Skeletal muscle satellite cell (primary cell): ENCODE data around the gene VTI1A.

Experiments
- H3K27me3 ChIP-seq: 2 replicates; pipeline ENCODE4 v1.7.0; 2013; ENCODE audit warnings: low read length; ENCODE audit not compliant: control insufficient read depth, insufficient read depth
- H3K36me3 ChIP-seq: 2 replicates; pipeline ENCODE4 v1.7.0; 2013; ENCODE audit warnings: mild to moderate bottlenecking, control low read depth, low read length; ENCODE audit not compliant: insufficient read depth
- H3K4me1 ChIP-seq: 2 replicates; pipeline ENCODE4 v1.7.0; 2013; ENCODE audit warnings: low read length; ENCODE audit not compliant: control insufficient read depth, insufficient read depth
- H3K4me2 ChIP-seq: 2 replicates; pipeline ENCODE4 v1.7.0; 2013; ENCODE audit warnings: mild to moderate bottlenecking, low read length
- H3K4me3 ChIP-seq: 2 replicates; pipeline ENCODE4 v1.7.0; 2013; ENCODE audit warnings: low read length
- H3K9ac ChIP-seq: 2 replicates; pipeline ENCODE4 v1.7.0; 2013; ENCODE audit warnings: mild to moderate bottlenecking, low read depth, low read length, moderate library complexity
- H3K9me3 ChIP-seq: replicated peaks from 2 replicates; pipeline ENCODE4 v1.7.0; 2013; ENCODE audit warnings: mild to moderate bottlenecking, control low read depth, low read length

Gene VTI1A

DNA sequence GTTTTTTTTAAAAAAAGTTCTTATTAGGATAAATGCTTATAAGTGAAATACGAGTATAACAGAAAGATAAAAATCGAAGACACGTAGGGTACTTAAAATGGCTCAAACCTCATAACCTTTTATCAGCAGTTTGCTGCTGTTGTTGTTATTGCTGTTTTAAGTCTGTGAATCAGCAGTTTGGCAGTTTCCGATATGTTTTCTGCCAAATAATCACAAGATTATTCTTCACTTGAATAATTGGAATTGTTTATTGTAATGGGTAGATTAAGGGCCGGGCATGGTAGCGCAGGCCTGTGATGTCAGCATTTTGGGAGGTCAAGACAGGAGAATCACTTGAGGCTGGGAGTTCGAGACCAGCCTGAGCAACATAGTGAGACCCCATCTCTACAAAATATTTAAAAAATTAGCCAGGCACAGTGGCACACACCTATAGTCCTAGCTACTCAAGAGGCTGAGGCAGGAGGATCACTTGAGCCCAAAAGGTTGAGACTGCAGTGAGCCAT lies 177.6 kb downstream of the VTI1A start:
- Histone ChIP-seq H3K9ac (no peak overlapping the region), H3K4me3 (no peak overlapping the region), H3K4me2 (no peak overlapping the region), H3K36me3 (no peaks in the 10 kb centered on the region), H3K4me1 (peaks cover 6% of the 10 kb centered on the region), H3K27me3 (no peaks in the 10 kb centered on the region), H3K9me3 (no peaks in the 10 kb centered on the region)

DNA sequence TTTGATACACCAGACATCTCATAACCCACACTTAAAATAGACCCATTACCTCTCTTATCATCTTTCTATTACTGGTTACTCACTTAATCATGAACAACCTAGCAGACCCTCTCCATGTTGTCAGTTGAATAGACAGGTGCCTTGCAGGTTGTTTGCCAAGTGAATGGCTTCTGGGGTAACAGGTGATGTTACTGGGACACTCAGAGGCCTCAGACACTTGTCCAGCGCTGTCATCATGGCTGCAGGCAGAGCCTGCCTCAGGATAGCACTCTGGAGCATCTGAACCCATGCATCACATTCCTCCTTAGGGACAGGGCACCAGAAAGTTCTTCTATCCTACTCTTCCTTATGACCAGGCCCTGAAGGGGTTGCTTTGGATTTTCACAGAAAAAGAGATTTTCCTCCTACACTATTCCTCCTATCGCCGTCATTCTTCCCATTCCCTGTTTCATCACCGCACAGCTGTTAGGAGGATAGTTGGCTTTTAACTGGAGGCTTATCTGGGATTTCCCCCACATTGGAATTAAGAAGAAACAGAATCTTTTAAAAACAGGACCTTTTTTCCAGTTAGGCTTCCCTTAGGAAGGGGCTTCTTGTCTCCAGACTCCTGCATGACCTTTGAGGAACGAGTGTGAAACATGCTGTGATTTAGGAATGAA lies 182.1 kb downstream of the VTI1A start:
- H3K4me1 ChIP-seq = peaks cover 9% of the 10 kb centered on the region
- H3K27me3 ChIP-seq = no peaks in the 10 kb centered on the region
- H3K4me2 ChIP-seq = no peak overlapping the region
- no peak overlapping the region for H3K9ac ChIP-seq
- no peak overlapping the region for H3K4me3 ChIP-seq
- H3K9me3 ChIP-seq = no peaks in the 10 kb centered on the region
- no peaks in the 10 kb centered on the region for H3K36me3 ChIP-seq

DNA sequence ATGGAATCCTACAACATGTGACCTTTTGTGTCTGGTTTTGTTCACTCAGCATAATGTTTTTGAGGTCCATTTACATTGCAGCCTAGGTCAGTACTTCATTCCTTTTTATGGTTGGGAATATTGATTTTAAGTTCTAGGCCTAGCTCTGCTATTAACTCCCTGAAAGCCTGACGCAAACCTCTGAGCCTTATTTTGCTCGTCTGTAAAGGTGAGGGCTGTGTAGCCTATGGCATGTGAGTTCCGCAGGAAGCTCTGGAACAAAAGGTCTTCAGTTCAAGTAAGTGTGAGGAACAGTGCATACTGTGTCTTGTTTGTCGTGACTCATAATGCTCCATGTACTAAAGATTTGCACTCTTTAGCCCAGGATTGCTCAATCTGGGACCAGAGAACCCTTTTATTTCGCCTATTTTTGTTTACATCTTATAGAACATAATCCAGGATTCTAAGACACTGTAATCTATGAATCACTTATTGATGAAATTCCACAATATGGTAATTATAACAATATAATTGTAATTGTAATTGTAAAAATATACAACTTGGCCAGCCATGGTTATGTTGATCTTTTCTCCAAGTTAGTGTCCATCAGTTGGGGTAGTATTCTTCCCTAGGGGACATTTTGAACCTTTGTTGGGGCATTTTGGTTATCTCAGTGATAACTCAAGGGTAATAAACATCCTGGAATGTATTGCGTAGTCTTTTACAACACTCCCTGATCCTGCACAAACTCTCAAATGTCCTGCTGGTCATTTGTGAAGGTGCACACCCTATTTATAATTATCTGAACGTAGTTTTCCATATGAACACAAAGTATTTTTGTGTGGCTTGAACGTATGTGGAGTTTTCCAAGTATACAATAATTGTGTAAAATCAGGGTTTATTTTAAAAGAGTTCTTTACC lies 184.7 kb downstream of the VTI1A start:
- H3K4me3 ChIP-seq = no peak overlapping the region
- H3K9ac ChIP-seq = no peak overlapping the region
- no peaks in the 10 kb centered on the region for H3K27me3 ChIP-seq
- H3K36me3 ChIP-seq = no peaks in the 10 kb centered on the region
- H3K9me3 ChIP-seq = no peaks in the 10 kb centered on the region
- H3K4me1 ChIP-seq = peaks cover 11% of the 10 kb centered on the region
- no peak overlapping the region for H3K4me2 ChIP-seq

DNA sequence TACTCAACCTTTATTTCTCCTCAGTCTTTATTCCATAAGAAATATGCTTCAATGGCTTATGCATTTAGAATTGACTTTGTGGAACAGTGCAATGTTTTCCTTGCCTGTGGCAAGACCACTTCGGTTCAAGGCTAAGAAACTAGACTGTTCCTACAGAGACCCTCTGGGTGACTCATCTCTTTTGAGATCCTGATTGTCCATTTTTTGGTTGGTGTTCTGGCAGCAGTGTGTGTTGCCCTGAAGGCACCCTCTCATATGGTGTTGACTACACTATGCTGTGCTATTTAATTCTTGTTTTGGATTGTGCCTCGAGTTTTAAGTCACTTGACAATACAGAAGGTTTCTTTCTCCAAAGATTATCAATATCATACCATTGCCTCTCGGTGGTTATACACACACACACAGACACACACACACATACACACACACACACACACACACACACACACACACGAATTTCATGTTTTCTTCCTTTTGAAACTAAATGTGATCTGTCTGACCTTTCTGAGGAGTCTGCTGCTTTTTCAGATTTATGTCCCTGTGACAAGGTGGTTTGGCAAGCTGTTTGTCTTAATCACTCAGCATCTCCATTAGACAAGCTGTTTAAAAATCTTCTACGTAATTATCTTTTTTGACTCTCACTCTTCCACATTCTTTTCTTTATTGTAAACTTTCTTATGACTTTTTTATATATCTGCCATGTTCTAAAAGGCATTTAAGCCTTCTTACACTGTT lies 187.2 kb downstream of the VTI1A start:
- Histone ChIP-seq H3K4me1 (peaks cover 16% of the 10 kb centered on the region), H3K4me2 (no peak overlapping the region), H3K9me3 (no peaks in the 10 kb centered on the region), H3K36me3 (no peaks in the 10 kb centered on the region), H3K4me3 (no peak overlapping the region), H3K9ac (no peak overlapping the region), H3K27me3 (no peaks in the 10 kb centered on the region)

DNA sequence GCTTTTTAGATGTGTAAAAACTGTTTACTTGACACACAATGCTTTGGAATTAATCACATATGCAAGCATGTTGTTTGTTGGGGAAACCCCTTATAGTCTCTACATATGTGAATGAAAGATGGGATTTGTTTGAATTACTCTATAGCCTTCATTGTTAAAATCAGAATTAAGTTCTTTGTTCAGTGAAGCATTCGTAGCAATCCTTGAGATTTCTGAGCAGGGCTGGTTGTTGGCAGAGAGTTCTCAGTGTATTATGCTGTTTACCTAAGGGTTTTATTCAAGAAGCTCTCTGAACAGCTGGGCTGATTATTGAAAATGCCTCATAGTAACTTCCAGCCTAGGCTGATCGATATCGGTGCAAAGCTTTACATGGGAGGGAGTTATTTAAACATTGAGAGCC lies 190.9 kb downstream of the VTI1A start:
- H3K4me1 ChIP-seq = peaks cover 16% of the 10 kb centered on the region
- no peaks in the 10 kb centered on the region for H3K27me3 ChIP-seq
- H3K9ac ChIP-seq = no peak overlapping the region
- no peak overlapping the region for H3K4me2 ChIP-seq
- no peak overlapping the region for H3K4me3 ChIP-seq
- H3K36me3 ChIP-seq = no peaks in the 10 kb centered on the region
- no peaks in the 10 kb centered on the region for H3K9me3 ChIP-seq

DNA sequence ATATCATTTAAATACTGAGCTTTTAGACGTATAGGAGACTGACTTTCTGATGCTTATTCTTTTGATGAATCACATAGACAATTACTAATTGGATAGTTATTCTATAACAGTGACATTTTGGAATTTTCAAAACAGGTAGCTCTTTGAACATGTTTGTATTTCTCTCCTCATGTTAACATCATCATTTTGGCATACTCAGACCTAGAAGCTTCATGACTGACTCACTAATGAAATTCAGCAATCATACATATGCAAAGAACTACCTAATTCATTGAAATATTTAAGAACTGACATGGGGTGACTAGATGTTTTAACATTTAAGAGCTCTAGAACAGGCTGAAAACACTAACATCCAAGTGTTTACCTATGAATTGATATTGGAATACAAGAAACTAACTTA lies 192.3 kb downstream of the VTI1A start:
- Histone ChIP-seq H3K27me3 (no peaks in the 10 kb centered on the region), H3K4me3 (no peak overlapping the region), H3K4me2 (no peak overlapping the region), H3K4me1 (peaks cover 10% of the 10 kb centered on the region), H3K9me3 (no peaks in the 10 kb centered on the region), H3K9ac (no peak overlapping the region), H3K36me3 (no peaks in the 10 kb centered on the region)

DNA sequence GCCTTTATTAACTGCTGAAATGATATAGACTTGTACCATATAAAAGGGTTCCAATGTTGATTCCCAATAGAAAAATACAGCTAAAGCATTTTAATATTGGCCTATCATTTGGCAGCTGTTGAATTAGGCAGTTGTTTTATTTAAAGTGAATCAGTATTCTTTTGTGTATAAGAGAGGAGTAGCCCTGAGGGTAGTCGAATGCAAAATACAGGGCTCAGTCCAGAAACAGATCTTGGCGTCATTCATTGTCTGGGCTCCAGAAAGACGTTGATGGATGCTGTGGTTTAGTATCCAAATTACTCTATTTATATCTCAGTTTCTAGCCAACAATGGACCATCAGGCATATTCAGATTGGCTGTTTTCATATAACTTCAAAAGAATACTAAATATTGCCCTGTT lies 193.6 kb downstream of the VTI1A start:
- Histone ChIP-seq H3K4me3 (no peak overlapping the region), H3K36me3 (no peaks in the 10 kb centered on the region), H3K27me3 (no peaks in the 10 kb centered on the region), H3K9ac (no peak overlapping the region), H3K4me1 (peaks cover 10% of the 10 kb centered on the region), H3K9me3 (no peaks in the 10 kb centered on the region), H3K4me2 (no peak overlapping the region)

DNA sequence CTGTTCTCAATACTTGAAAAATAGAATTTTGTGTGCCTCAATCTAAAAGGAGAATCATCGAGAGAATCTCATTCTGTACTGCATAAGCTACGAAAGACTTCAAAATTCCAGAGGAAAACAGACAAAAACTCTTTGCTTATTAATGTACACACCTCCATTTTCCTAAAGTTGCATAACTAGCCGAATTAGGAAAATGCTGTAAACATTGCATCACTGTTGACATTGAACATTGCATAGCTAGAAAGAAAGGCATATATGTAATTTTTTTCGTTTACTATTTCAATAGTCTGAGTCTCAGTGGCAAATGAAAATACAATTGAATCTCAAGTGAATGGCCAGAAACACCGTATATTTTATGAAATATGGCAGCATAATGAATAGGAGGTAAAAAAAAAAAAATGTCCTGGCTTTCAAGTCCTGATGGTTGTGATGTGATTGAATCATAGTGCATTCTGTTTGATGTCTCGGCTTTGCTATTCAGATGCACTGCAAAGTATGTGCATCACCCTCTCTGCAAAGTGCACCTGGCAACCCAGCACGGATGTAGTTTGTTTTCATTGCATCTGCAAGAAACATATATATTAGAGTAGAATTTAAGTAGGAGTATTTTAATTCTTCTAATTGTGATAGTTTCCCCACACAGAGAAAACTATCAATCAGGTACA lies 196.7 kb downstream of the VTI1A start:
- Histone ChIP-seq H3K9ac (no peak overlapping the region), H3K27me3 (no peaks in the 10 kb centered on the region), H3K4me1 (peaks cover 10% of the 10 kb centered on the region), H3K4me3 (no peak overlapping the region), H3K4me2 (no peak overlapping the region), H3K36me3 (no peaks in the 10 kb centered on the region), H3K9me3 (no peaks in the 10 kb centered on the region)

DNA sequence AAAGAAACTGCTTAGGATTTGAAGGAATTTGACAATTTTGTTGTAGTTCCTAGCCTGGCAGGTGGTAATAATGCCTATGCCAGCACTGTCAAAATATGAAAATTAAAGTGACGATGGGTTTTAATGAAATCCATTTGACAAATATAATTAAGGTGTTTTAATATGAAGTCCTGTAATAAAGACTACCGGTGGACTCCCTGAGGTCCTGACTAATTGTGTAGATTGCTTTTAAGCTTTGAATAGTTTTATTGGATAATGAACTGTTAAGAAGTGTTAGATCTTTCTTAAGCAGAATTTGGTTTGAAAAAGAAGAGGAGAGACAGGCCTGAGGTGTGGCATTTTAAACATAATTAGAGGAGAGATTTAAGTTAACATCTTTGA lies 197.2 kb downstream of the VTI1A start:
- H3K4me3 ChIP-seq = no peak overlapping the region
- H3K9ac ChIP-seq = no peak overlapping the region
- H3K4me2 ChIP-seq = no peak overlapping the region
- H3K27me3 ChIP-seq = no peaks in the 10 kb centered on the region
- H3K9me3 ChIP-seq = no peaks in the 10 kb centered on the region
- H3K36me3 ChIP-seq = no peaks in the 10 kb centered on the region
- peaks cover 5% of the 10 kb centered on the region for H3K4me1 ChIP-seq

DNA sequence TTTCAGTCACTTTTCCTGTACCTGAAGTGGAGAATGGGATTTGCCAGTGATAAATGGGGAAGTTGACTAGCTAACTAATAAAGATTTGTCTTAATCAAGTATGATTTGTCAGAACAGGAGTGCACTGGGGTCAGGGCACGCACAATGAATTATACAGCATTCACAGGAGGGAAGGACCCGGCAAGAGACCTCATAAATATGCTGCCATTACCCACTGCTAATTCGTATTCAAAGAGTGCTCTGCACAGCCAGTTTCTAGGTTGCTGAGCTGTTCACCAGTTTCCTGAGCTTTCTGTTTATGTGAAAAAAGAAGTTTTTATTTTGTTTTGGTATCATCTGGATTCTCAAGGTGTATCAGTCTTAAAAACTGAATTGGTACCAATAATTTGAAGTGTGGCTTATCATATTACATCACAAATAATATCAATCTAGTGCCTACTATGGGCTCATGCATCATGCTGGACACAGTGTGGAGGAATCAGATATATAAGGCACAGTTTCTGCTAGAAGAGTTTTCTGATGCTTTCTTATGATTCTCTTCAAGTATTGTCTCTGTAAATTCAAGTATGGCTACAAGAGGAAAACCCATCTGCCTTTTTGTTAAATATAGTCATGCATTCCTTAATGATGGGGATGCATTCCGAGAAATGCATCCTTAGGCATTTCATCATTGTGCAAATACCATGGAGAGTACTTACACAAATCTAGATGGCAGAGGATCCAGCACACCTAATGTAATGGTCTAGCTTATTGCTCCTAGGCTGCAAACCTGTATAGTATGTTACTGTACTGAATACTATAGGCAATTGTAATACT lies 202.2 kb downstream of the VTI1A start:
- no peaks in the 10 kb centered on the region for H3K9me3 ChIP-seq
- H3K36me3 ChIP-seq = no peaks in the 10 kb centered on the region
- no peak overlapping the region for H3K4me3 ChIP-seq
- H3K4me1 ChIP-seq = peaks cover 9% of the 10 kb centered on the region
- H3K9ac ChIP-seq = no peak overlapping the region
- no peaks in the 10 kb centered on the region for H3K27me3 ChIP-seq
- no peak overlapping the region for H3K4me2 ChIP-seq
